ENCODE results near the gene HERC6. TPM values are rescaled to one million over a fixed set of nuclear protein-coding genes. Genes with fewer than 3 reads are reported as not detected.
"Not testable (repeated sequence)": the region's sequence is repeated elsewhere in the genome, so short reads cannot be mapped to it uniquely, and the experiment has no call there.

HERC6 gene
- polyA plus RNA-seq, 1 donor from 2014 or later, result 10.2 TPM

- H3K4me3 Mint-ChIP-seq, result peak overlapping the region in 1 of 4 donors; percentile 21
- not testable (repeated sequence) for H3K36me3 Mint-ChIP-seq, H3K27ac Mint-ChIP-seq, H3K4me1 Mint-ChIP-seq, H3K27me3 Mint-ChIP-seq
- H3K9me3 Mint-ChIP-seq, result peaks cover 0 to 12% (median 3%) of the 10 kb centered on the region in 3 donors
These were observed 17.4 kb upstream of the HERC6 start for GRCh38 chr4:88361217-88361773.

- no peak overlapping the region for H3K27ac Mint-ChIP-seq
- peaks cover 0 to 6% (median 3%) of the 10 kb centered on the region in 3 donors for H3K9me3 Mint-ChIP-seq
- no peaks in the 10 kb centered on the region for H3K36me3 Mint-ChIP-seq
- H3K4me3 Mint-ChIP-seq, result no peak overlapping the region
- H3K27me3 Mint-ChIP-seq, result peaks cover 1% of the 10 kb centered on the region
- peaks cover 0 to 2% (median 0%) of the 10 kb centered on the region in 3 donors for H3K4me1 Mint-ChIP-seq
These were observed 12.2 kb upstream of the HERC6 start for GRCh38 chr4:88366460-88366859.

GRCh38 chr4:88367826-88368225 lies 10.8 kb upstream of the HERC6 start:
- Mint-ChIP-seq H3K4me1 (peaks cover 0 to 2% (median 0%) of the 10 kb centered on the region in 3 donors), H3K27ac (no peak overlapping the region), H3K4me3 (no peak overlapping the region), H3K9me3 (peaks cover 0 to 5% (median 3%) of the 10 kb centered on the region in 3 donors), H3K27me3 (peaks cover 1% of the 10 kb centered on the region), H3K36me3 (no peaks in the 10 kb centered on the region)

GRCh38 chr4:88369180-88369812 lies 9.4 kb upstream of the HERC6 start:
- H3K27me3 Mint-ChIP-seq, H3K4me1 Mint-ChIP-seq, H3K4me3 Mint-ChIP-seq, H3K9me3 Mint-ChIP-seq, H3K36me3 Mint-ChIP-seq, H3K27ac Mint-ChIP-seq: not testable (repeated sequence)

GRCh38 chr4:88381123-88381522 lies 2.5 kb downstream of the HERC6 start:
- H3K27me3 Mint-ChIP-seq, result no peaks in the 10 kb centered on the region
- no peaks in the 10 kb centered on the region for H3K9me3 Mint-ChIP-seq
- H3K4me3 Mint-ChIP-seq, result peak overlapping the region in 3 of 4 donors; percentile 10 to 73 (median 51)
- H3K4me1 Mint-ChIP-seq, result peaks cover 24 to 33% (median 25%) of the 10 kb centered on the region in 3 donors
- peaks cover 8% of the 10 kb centered on the region for H3K36me3 Mint-ChIP-seq
- peak overlapping the region in 2 of 3 donors; percentile 71 for H3K27ac Mint-ChIP-seq

GRCh38 chr4:88382621-88383020 lies 4.0 kb downstream of the HERC6 start:
- Mint-ChIP-seq H3K27me3 (no peaks in the 10 kb centered on the region), H3K36me3 (peaks cover 11% of the 10 kb centered on the region), H3K4me1 (peaks cover 24 to 30% (median 28%) of the 10 kb centered on the region in 3 donors), H3K4me3 (peak overlapping the region in 3 of 4 donors; percentile 5 to 47 (median 38)), H3K9me3 (no peaks in the 10 kb centered on the region), H3K27ac (peak overlapping the region; percentile 19 to 90 (median 48))

- peaks cover 0 to 4% (median 1%) of the 10 kb centered on the region in 3 donors for H3K4me1 Mint-ChIP-seq
- H3K9me3 Mint-ChIP-seq, result no peaks in the 10 kb centered on the region
- no peak overlapping the region for H3K4me3 Mint-ChIP-seq
- H3K36me3 Mint-ChIP-seq, result peaks cover 20% of the 10 kb centered on the region
- no peak overlapping the region for H3K27ac Mint-ChIP-seq
- H3K27me3 Mint-ChIP-seq, result no peaks in the 10 kb centered on the region
These were observed 11.5 kb downstream of the HERC6 start for GRCh38 chr4:88390128-88390527.

- Mint-ChIP-seq H3K4me1 (peaks cover 0 to 2% (median 1%) of the 10 kb centered on the region in 3 donors), H3K27me3 (no peaks in the 10 kb centered on the region), H3K27ac (no peak overlapping the region), H3K4me3 (no peak overlapping the region), H3K9me3 (no peaks in the 10 kb centered on the region), H3K36me3 (peaks cover 20% of the 10 kb centered on the region)
These were observed 13.1 kb downstream of the HERC6 start for GRCh38 chr4:88391703-88392102.

GRCh38 chr4:88396681-88397080 lies 18.0 kb downstream of the HERC6 start:
- H3K4me1 Mint-ChIP-seq, result peaks cover 0 to 2% (median 1%) of the 10 kb centered on the region in 3 donors
- H3K27me3 Mint-ChIP-seq, result no peaks in the 10 kb centered on the region
- H3K27ac Mint-ChIP-seq, result no peak overlapping the region
- no peaks in the 10 kb centered on the region for H3K9me3 Mint-ChIP-seq
- H3K36me3 Mint-ChIP-seq, result peaks cover 21% of the 10 kb centered on the region
- no peak overlapping the region for H3K4me3 Mint-ChIP-seq

- Mint-ChIP-seq H3K4me1 (peaks cover 0 to 5% (median under 1%) of the 10 kb centered on the region in 3 donors), H3K4me3 (no peak overlapping the region), H3K36me3 (peaks cover 17% of the 10 kb centered on the region), H3K9me3 (no peaks in the 10 kb centered on the region), H3K27me3 (no peaks in the 10 kb centered on the region), H3K27ac (no peak overlapping the region)
These were observed 19.7 kb downstream of the HERC6 start for GRCh38 chr4:88398381-88398780.

- peaks cover 22% of the 10 kb centered on the region for H3K36me3 Mint-ChIP-seq
These were observed 30.6 kb downstream of the HERC6 start for GRCh38 chr4:88409206-88409605.

GRCh38 chr4:88409789-88410188 lies 31.1 kb downstream of the HERC6 start:
- Mint-ChIP-seq H3K27me3 (no peaks in the 10 kb centered on the region), H3K27ac (no peak overlapping the region), H3K36me3 (peaks cover 25% of the 10 kb centered on the region), H3K9me3 (no peaks in the 10 kb centered on the region), H3K4me3 (no peak overlapping the region), H3K4me1 (no peaks in the 10 kb centered on the region)

More at GRCh38 chr4:88409206-88409605, 30.6 kb downstream of the HERC6 start:
- Mint-ChIP-seq H3K27ac (no peak overlapping the region), H3K27me3 (no peaks in the 10 kb centered on the region), H3K4me1 (no peaks in the 10 kb centered on the region), H3K9me3 (no peaks in the 10 kb centered on the region), H3K4me3 (no peak overlapping the region)

- Mint-ChIP-seq H3K9me3 (no peaks in the 10 kb centered on the region), H3K4me1 (no peaks in the 10 kb centered on the region), H3K36me3 (peaks cover 23% of the 10 kb centered on the region), H3K4me3 (no peak overlapping the region), H3K27ac (no peak overlapping the region), H3K27me3 (no peaks in the 10 kb centered on the region)
These were observed 32.9 kb downstream of the HERC6 start for GRCh38 chr4:88411491-88412096.

- H3K4me1 Mint-ChIP-seq, result no peaks in the 10 kb centered on the region
- H3K36me3 Mint-ChIP-seq, result peaks cover 17% of the 10 kb centered on the region
- H3K9me3 Mint-ChIP-seq, result no peaks in the 10 kb centered on the region
- no peak overlapping the region for H3K4me3 Mint-ChIP-seq
- no peak overlapping the region for H3K27ac Mint-ChIP-seq
- H3K27me3 Mint-ChIP-seq, result no peaks in the 10 kb centered on the region
These were observed 35.1 kb downstream of the HERC6 start for GRCh38 chr4:88413801-88414200.

GRCh38 chr4:88414755-88415154 lies 36.1 kb downstream of the HERC6 start:
- no peaks in the 10 kb centered on the region for H3K27me3 Mint-ChIP-seq
- no peaks in the 10 kb centered on the region for H3K4me1 Mint-ChIP-seq
- H3K4me3 Mint-ChIP-seq, result no peak overlapping the region
- no peaks in the 10 kb centered on the region for H3K9me3 Mint-ChIP-seq
- no peak overlapping the region for H3K27ac Mint-ChIP-seq
- H3K36me3 Mint-ChIP-seq, result peaks cover 12% of the 10 kb centered on the region

- Mint-ChIP-seq H3K36me3 (peaks cover 11% of the 10 kb centered on the region), H3K9me3 (no peaks in the 10 kb centered on the region), H3K27me3 (no peaks in the 10 kb centered on the region), H3K4me1 (no peaks in the 10 kb centered on the region), H3K27ac (peak overlapping the region in 1 of 3 donors; percentile 28), H3K4me3 (no peak overlapping the region)
These were observed 37.3 kb downstream of the HERC6 start for GRCh38 chr4:88415982-88416381.

Measured in IgD-negative memory B cell (primary cell).